SKM-1 treated with dmso at 0.1 percent for 144 hours (cell line): ENCODE data around the gene CHRM5.
"Not testable (repeated sequence)": the region's sequence is repeated elsewhere in the genome, so short reads cannot be mapped to it uniquely, and the experiment has no call there.

Experiments used
- DNase-seq: peaks from one replicate; lab custom pipeline; 2025; ENCODE audit not compliant: unreplicated experiment; lab: John Stamatoyannopoulos, UW

Gene CHRM5

GRCh38 chr15:33987444-33987843, 19.1 kb downstream of the CHRM5 start:
- no peak for DNase-seq

DNA sequence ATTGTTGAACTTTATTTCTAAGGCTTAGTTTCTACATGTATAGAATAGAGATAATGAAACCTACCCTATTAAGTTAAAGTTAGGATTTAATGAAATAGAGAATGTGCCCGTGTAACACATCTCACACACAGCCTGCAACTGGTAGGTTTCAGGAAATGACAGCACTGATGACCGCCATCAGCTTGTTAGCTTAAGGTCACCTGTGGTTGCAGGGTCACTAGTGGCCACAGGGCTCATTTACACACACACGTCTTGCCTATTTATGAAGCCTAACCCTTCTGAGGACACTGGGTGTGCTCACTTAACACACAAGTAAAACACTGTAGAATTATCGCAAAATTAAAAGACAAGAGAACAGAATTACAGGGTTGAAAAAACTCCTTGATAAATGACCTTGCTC, 20.1 kb downstream of the CHRM5 start:
- DNase-seq = no peak

DNA sequence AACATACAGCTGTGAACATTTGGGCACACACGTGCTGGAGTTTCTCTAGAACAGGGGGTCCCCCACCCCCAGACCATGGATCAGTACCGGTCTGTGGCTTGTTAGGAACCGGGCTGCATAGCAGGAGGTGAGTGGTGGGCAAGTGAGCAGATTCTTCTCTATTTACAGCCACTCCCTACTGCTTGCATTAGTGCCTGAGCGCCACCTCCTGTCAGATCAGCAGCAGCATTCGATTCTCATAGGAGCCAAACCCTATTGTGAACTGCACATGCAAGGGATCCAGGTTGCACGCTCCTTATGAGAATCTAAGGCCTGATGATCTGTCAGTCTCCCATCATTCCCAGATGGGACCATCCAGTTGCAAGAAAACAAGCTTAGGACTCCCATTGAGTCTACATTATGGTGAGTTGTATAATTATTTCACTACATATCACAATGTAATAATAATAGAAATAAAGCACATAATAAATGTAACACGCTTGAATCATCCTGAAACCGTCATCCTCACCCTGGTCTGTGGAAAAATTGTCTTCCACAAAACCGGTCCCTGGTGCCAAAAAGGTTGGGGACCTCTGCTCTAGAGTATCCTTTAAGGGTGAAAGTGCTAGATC, 25.8 kb downstream of the CHRM5 start:
- DNase-seq = peak; percentile 42

- DNase-seq = not testable (repeated sequence)
Observed at GRCh38 chr15:33995666-33996065, 27.4 kb downstream of the CHRM5 start.

DNA sequence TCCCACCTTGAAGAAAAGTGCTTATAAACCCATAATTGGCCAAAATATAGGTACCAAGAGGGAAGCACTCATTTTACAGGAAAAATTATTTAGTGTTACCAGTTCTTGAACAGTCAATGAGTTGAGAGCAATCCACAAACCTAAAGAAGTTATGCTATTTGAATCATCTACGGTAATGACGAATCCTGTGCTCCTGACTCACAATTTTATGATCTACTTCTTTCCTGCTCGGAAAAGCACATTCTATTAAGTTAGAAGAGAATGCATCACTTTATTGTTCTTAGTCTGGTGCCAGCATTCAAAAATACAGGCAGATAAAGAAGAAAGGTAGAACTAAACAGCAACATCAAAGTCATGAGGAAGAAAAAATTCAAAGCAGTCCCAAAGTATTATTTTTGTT, 33.2 kb downstream of the CHRM5 start:
- DNase-seq = no peak

DNA sequence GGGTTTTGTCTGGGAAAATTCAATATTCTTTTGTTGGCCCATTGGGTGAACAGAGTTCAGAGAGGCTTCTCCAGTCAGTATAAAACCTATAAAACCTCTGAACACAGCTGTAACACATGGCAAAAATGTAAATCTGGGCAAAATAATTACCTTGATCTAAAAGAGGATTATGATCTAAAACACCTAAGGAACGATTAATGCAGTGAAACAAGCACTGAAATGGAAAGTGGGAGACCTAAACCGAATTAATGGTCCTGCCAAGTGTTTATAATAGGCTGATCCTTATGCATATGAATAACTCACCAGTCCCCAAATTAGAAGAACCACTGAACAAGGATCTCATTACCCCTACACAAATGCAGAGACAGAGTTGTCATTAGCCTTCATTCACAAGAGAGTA, 38.1 kb downstream of the CHRM5 start:
- no peak for DNase-seq

DNA sequence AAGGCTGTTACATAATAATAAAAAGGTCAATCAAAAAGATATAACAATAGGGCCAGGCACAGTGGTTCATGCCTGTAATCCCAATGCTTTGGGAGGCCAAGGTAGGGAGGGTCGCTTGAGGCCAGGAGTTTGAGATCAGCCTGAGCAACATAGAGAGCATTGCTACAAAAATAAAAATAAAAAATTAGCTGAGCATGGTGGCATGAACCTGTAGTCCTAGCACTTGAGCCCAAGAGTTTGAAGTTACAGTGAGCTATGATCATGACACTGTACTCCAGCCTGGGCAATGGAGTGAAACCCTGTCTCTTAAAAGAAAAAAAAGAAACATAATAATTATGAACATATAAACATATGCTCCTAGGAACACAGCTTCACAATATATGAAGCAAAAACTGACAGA, 41.4 kb downstream of the CHRM5 start:
- DNase-seq = no peak

DNA sequence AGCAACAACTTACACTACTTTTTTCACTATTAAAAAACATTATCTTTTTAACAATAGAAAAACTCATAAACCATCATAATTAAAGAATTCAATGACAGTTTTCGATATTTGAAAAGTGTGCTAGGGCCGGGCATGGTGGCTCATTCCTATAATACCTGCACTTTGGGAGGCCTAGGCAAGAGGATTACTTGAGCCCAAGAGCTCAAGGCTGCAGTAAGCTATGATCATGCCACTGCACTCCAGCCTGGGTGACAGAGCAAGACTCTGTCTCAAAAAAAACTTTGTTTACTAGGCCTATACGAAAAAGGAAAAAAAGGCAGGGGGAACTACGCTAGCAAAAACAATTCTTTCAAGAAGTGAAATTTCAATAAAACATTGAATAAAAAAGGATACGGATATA, 42.6 kb downstream of the CHRM5 start:
- no peak for DNase-seq

DNA sequence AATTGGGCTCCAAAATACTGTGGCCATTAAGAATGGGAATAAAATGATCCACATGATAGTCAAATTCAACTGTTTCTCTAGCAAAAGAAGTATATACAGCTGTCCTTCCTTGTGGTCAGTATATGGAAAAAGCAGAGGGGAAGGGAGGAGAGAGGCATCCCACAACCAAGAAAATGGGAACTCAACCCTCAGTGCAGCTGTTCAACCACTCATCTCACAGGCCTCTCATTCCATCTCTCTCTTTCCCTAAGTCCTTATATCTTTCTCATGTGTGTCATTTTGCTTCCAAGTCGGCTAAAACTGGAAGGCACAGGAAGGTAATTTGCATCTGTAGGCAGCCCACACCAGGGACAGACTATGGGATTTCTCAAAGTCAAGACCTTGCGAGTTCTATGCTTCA, 43.2 kb downstream of the CHRM5 start:
- no peak for DNase-seq

- DNase-seq = no peak
Observed at GRCh38 chr15:34012461-34013028, 44.2 kb downstream of the CHRM5 start.

GRCh38 chr15:34013746-34014145, 45.4 kb downstream of the CHRM5 start:
- no peak for DNase-seq

DNA sequence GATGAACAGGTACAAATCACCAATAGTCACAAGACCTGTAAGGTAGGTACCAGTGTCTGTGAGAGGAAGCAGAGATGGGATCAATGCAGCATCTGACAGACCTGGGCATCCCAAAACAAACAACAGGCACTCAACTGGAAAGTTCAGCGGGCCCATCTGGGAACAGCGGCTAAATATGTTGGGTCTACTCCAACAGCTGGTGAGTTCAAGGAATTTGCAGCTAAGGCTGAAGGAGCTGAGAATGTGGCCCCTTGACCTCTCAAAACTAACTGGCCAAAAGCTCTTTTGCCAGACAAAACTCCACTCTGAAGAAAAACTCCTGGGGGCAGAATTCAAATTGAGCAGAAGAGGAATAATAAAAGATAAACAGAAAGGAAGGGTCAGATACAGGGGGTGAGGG, 46.3 kb downstream of the CHRM5 start:
- no peak for DNase-seq

DNA sequence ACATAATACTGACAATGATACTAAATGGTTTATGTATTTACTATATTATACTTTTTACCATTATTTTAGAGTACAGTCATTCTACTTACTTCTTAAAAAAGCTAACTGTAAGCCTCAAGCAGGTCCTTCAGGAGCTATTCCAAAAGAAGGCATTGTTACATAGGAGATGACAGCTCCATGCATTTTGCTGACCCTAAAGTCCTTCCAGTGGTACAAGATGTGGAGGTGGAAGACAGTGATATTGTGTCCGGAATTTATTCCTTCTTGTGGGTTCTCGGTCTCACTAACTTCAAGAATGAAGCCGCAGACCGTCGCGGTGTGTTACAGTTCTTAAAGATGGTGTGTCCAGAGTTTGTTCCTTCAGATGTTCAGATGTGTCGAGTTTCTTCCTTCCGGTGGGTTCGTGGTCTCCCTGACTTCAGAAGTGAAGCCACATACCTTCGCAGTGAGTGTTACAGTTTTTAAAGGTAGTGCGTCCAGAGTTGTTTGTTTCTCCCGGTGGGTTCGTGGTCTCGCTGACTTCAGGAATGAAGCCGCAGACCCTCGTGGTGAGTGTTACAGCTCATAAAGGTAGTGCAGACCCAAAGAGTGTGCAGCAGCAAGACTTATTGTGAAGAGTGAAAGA, 49.8 kb downstream of the CHRM5 start:
- DNase-seq = no peak

- not testable (repeated sequence) for DNase-seq
Observed at GRCh38 chr15:34018738-34019137, 50.4 kb downstream of the CHRM5 start.

- no peak for DNase-seq
Observed at GRCh38 chr15:34019369-34019990, 51.2 kb downstream of the CHRM5 start.

- no peak for DNase-seq
Observed at GRCh38 chr15:34023907-34024306, 55.6 kb downstream of the CHRM5 start.

GRCh38 chr15:34025252-34025651, 57.0 kb downstream of the CHRM5 start:
- no peak for DNase-seq

- DNase-seq = no peak
Observed at GRCh38 chr15:34027606-34028005, 59.3 kb downstream of the CHRM5 start.

DNA sequence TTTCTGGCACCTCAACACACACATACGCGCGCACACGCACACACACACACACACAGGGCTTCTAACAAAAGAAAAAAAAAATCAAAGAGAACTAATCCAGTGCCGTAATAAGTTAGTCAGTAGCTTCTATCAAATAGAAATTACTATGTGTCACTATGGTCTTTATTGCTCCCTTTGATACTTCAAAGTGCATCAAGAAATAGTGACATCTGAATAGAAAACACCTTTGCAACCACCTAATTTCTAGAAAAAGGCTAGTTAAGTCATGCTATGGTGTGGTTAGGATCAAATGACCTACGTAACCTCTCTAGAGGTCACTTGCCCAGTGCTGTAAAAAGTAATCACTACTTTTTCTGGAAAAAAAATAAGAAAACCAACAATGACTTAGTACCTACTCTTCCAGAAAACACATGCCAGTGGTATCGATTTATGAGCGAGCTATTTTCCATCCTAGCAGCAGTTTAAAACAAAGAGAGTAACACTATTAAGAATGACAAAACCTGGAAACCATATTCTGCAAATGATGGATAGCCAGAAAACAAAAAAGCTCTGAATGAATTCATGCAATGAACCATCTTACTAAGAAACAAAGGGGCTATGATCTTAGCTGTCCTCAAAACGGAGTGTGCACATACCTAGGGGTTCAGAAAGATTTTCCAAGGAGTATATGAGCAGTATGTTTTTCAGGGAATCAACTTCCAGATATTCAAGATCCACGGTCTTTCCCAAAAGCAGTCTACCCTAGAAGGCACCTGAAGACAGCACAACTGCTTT, 63.9 kb downstream of the CHRM5 start:
- no peak for DNase-seq

- DNase-seq = peak; percentile 72
Observed at GRCh38 chr15:34038023-34038870, 70.0 kb downstream of the CHRM5 start.
